Endothelial cell of umbilical vein (primary cell): ENCODE data around the gene KCNQ2. TPM values are rescaled to one million over a fixed set of nuclear protein-coding genes. Genes with fewer than 3 reads are reported as not detected.

Experiments
- BruUV-seq: library from RNA; stranded (reverse); fragments of 400-500 nt; replicated peaks from 2 replicates; lab custom pipeline; 2021; lab: Mats Ljungman, UMichigan
- CTCF ChIA-PET: fragments of 300-600, 350-600 bp; sonication (Branson Sonifier 250); formaldehyde crosslinking; loops from one replicate; lab custom pipeline; 2021; ENCODE audit warnings: antibody characterized with exemption, inconsistent platforms; lab: Charles Lee
- POLR2A ChIA-PET: fragments of 300-600, 350-600 bp; sonication (Branson Sonifier 250); formaldehyde crosslinking; loops from one replicate; lab custom pipeline; 2021; ENCODE audit warnings: antibody characterized with exemption, inconsistent platforms; lab: Charles Lee
- DNase-seq: peaks from one replicate; pipeline ENCODE4 v3.0.0-alpha.2; 2011; ENCODE audit warnings: low read depth, low spot score
- FAIRE-seq: peaks from 2 replicates; lab custom pipeline; 2011; peaks lifted over from hg19 to GRCh38; lab: Jason Lieb, UNC
- H2AFZ ChIP-seq: 2 replicates; pipeline ENCODE4 v1.6.0; 2012; ENCODE audit warnings: low read depth, low read length, control low read depth, inconsistent platforms
- H3K27ac ChIP-seq: 2 replicates; pipeline ENCODE4 v1.5.1; 2011; ENCODE audit warnings: low read depth, mild to moderate bottlenecking, control low read depth, low read length, moderate library complexity; ENCODE audit not compliant: insufficient read depth
- H3K27me3 ChIP-seq, 2 experiments: 2 replicates each; pipeline versions ENCODE4 v1.6.0 to v1.6.1; 2011; ENCODE audit warnings: low read length in 2 of 2, mixed read lengths in 1 of 2; ENCODE audit not compliant: control insufficient read depth in 2 of 2, insufficient read depth in 2 of 2
- H3K36me3 ChIP-seq, 2 experiments: 2 replicates in 1 of 2; 3 replicates in 1 of 2; pipeline ENCODE4 v1.5.1; 2011; ENCODE audit warnings: low read length in 2 of 2, mild to moderate bottlenecking in 1 of 2, moderate library complexity in 1 of 2; ENCODE audit not compliant: control insufficient read depth in 2 of 2, insufficient read depth in 2 of 2; ENCODE audit errors: extremely low read depth in 1 of 2
- H3K4me1 ChIP-seq: 3 replicates; pipeline ENCODE4 v1.5.1; 2011; ENCODE audit warnings: mild to moderate bottlenecking, low read length; ENCODE audit not compliant: control insufficient read depth, insufficient read depth; ENCODE audit errors: extremely low read depth
- H3K4me2 ChIP-seq: 2 replicates; pipeline ENCODE4 v1.6.1; 2011; ENCODE audit warnings: low read length, control low read depth, mixed read lengths; ENCODE audit not compliant: insufficient read depth
- H3K4me3 ChIP-seq, 3 experiments: fragments of 200-600 bp in 1 of 3; sonication (generic), shearing (Covaris generic) in 1 of 3; replicated peaks in 1 of 3; 2 replicates each; pipeline ENCODE4 v1.5.1; 2011 to 2016; ENCODE audit warnings: control low read depth in 3 of 3, low read length in 3 of 3, mild to moderate bottlenecking in 2 of 3, inconsistent platforms in 1 of 3, low read depth in 1 of 3, moderate library complexity in 1 of 3; ENCODE audit not compliant: insufficient read depth in 1 of 3
- H3K79me2 ChIP-seq: 2 replicates; pipeline ENCODE4 v1.6.0; 2012; ENCODE audit warnings: low read length, inconsistent platforms; ENCODE audit not compliant: control insufficient read depth, insufficient read depth
- H3K9ac ChIP-seq: replicated peaks from 2 replicates; pipeline ENCODE3; 2011; ENCODE audit warnings: low read length, control low read depth; ENCODE audit not compliant: insufficient read depth; ENCODE audit errors: extremely low read depth
- H3K9me1 ChIP-seq: replicated peaks from 3 replicates; pipeline ENCODE4 v1.6.0; 2011; ENCODE audit warnings: mild to moderate bottlenecking, low read length; ENCODE audit not compliant: control insufficient read depth, insufficient read depth; ENCODE audit errors: extremely low read depth
- H3K9me3 ChIP-seq: replicated peaks from 2 replicates; pipeline ENCODE4 v1.5.1; 2012; ENCODE audit warnings: low read length, inconsistent platforms; ENCODE audit not compliant: control insufficient read depth, insufficient read depth
- H4K20me1 ChIP-seq: replicated peaks from 2 replicates; pipeline ENCODE3; 2011; ENCODE audit warnings: mild to moderate bottlenecking, low read length; ENCODE audit not compliant: control insufficient read depth, insufficient read depth; ENCODE audit errors: extremely low read depth
- EZH2 ChIP-seq: IDR thresholded peaks from 2 replicates; pipeline ENCODE4 v1.6.1; 2012; ENCODE audit warnings: borderline replicate concordance, low read depth, mild to moderate bottlenecking, moderate library complexity, low read length, inconsistent platforms; ENCODE audit not compliant: severe bottlenecking
- FOS ChIP-seq: IDR thresholded peaks from 2 replicates; pipeline ENCODE4 v1.6.1; 2011; ENCODE audit warnings: mild to moderate bottlenecking, low read length, moderate library complexity, borderline replicate concordance; ENCODE audit not compliant: insufficient read depth
- GATA2 ChIP-seq: IDR thresholded peaks from 2 replicates; pipeline ENCODE4 v1.7.0; 2011; ENCODE audit warnings: low read depth, mild to moderate bottlenecking, moderate library complexity, mixed read lengths, low read length; ENCODE audit not compliant: insufficient read length, insufficient read depth
- JUN ChIP-seq: IDR thresholded peaks from 2 replicates; pipeline ENCODE4 v1.6.1; 2011; ENCODE audit warnings: borderline replicate concordance, low read depth; ENCODE audit not compliant: insufficient read length, insufficient read depth
- MYC ChIP-seq: IDR thresholded peaks from one replicate; pipeline ENCODE4 v1.6.1; 2011; ENCODE audit warnings: mild to moderate bottlenecking, low read depth, low read length
- POLR2A ChIP-seq: IDR thresholded peaks from 2 replicates; pipeline ENCODE4 v1.6.1; 2012; ENCODE audit warnings: low read depth, mild to moderate bottlenecking, control low read depth, low read length
- POLR2AphosphoS5 ChIP-seq: IDR thresholded peaks from 2 replicates; pipeline ENCODE4 v1.6.1; 2012; ENCODE audit warnings: low read depth, mild to moderate bottlenecking, control low read depth, low read length, moderate library complexity; ENCODE audit not compliant: insufficient read depth
- dilution Hi-C: fragments of 300-500 bp; cut with MboI; formaldehyde crosslinking; loops from one replicate; pipeline ENCODE4 v1.15.0; 2019; ENCODE audit warnings: low sequenced_read_pairs; ENCODE audit not compliant: extremely low pct_ligation_motif_present
- intact Hi-C: fragments of 100-400 bp; cut with micrococcal nuclease; formaldehyde crosslinking; loops from one replicate; pipeline ENCODE4 v1.10.0; 2022
- polyA plus RNA-seq, 4 experiments: library from polyadenylated mRNA; depleted of rRNA in 3 of 4; stranded (reverse) in 3 of 4; unstranded in 1 of 4; fragments of >200 nt; gene quantifications; 2 replicates each; pipeline versions ENCODE4 v1.2.1 to v1.2.3, GENCODE V29; 2011 to 2012; ENCODE audit warnings: missing spikeins in 1 of 4
- total RNA-seq: library from RNA; stranded (reverse); gene quantifications from 2 replicates; pipeline ENCODE4 v1.2.3, GENCODE V29; 2021
- TF ChIP-seq, protein P1 (sequence below): IDR thresholded peaks from 2 replicates; pipeline ENCODE4 v1.6.1; 2011; ENCODE audit not compliant: insufficient read depth, insufficient read length
- TF ChIP-seq, protein P2 (sequence below), 2 donors: IDR thresholded peaks; 1 replicate in 1 of 2; 2 replicates in 1 of 2; pipeline ENCODE4 v1.5.1; 2011; ENCODE audit warnings: low read length in 2 of 2, mild to moderate bottlenecking in 2 of 2, moderate library complexity in 2 of 2, control low read depth in 1 of 2, inconsistent platforms in 1 of 2, low read depth in 1 of 2; ENCODE audit not compliant: insufficient read depth in 1 of 2; ENCODE audit errors: extremely low read depth in 1 of 2

KCNQ2 gene
- total and polyA plus RNA-seq, 2 donors (not counting 3 experiments of a cell fraction or from before 2014, with no cell fraction given) = not detected

DNA sequence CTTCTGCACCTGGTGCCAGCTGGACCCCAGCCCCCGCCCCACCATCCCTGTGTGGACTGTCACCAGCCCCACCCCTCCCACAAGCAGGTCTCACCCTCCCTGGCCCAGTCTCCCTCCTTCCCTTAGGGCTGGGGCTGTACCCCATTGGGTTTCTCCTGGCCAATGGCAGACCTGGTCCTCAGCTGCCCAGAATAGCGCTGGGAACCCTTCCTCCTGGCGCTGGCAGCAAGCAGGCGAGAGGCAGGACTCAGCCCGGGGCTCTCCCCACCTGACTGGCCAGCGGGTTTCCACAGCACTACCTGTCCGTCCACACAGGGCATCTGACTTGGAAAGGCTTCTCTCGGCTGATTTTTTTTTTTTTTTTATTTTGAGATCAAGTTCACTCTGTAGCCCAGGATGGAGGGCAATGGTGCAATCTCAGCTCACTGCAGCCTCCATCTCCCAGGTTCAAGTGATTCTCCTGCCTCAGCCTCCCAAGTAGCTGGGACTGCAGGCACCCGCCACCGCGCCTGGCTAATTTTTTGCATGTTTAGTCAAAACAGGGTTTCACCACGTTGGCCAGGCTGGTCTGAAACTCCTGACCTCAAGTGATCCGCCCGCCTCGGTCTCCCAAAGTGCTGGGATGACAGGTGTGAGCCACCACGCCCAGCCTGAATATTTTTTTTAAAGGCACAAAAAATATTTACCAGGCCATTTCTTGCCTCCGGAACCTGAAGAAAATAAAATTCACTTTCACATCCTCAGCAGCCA is 89.7 kb downstream of the KCNQ2 start:
- DNase-seq (no peak), FAIRE-seq (no peak)
- no peak overlapping the region for H2AFZ ChIP-seq
- TF ChIP-seq EZH2 (no peak), MYC (no peak), FOS (no peak), POLR2A (no peak), JUN (no peak), GATA2 (no peak), POLR2AphosphoS5 (no peak)
- TF ChIP-seq, protein P1, sequence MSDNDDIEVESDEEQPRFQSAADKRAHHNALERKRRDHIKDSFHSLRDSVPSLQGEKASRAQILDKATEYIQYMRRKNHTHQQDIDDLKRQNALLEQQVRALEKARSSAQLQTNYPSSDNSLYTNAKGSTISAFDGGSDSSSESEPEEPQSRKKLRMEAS = no peak
- TF ChIP-seq, protein P2, sequence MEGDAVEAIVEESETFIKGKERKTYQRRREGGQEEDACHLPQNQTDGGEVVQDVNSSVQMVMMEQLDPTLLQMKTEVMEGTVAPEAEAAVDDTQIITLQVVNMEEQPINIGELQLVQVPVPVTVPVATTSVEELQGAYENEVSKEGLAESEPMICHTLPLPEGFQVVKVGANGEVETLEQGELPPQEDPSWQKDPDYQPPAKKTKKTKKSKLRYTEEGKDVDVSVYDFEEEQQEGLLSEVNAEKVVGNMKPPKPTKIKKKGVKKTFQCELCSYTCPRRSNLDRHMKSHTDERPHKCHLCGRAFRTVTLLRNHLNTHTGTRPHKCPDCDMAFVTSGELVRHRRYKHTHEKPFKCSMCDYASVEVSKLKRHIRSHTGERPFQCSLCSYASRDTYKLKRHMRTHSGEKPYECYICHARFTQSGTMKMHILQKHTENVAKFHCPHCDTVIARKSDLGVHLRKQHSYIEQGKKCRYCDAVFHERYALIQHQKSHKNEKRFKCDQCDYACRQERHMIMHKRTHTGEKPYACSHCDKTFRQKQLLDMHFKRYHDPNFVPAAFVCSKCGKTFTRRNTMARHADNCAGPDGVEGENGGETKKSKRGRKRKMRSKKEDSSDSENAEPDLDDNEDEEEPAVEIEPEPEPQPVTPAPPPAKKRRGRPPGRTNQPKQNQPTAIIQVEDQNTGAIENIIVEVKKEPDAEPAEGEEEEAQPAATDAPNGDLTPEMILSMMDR (IDR thresholded peaks at IDR 0.05; ENCODE audit: extremely low read depth in 1 of 2, insufficient read depth in 1 of 2, low read depth in 1 of 2, low read length in 2 of 2) = no peak
- H3K9me1 ChIP-seq = no peaks in the 10 kb centered on the region
- no peaks in the 10 kb centered on the region for H3K79me2 ChIP-seq
- H3K36me3 ChIP-seq = no peaks in the 10 kb centered on the region
- H3K27me3 ChIP-seq = peaks cover 0 to under 1% of the 10 kb centered on the region in 2 experiments
- H3K4me1 ChIP-seq = no peaks in the 10 kb centered on the region
- H3K9ac ChIP-seq = no peak overlapping the region
- no peak overlapping the region for H3K4me3 ChIP-seq
- H3K9me3 ChIP-seq = peaks cover 4% of the 10 kb centered on the region
- no TSS peak for BruUV-seq
- no peak overlapping the region for H3K27ac ChIP-seq
- no peaks in the 10 kb centered on the region for H4K20me1 ChIP-seq
- H3K4me2 ChIP-seq = no peak overlapping the region
- dilution Hi-C loops (no loop called here), intact Hi-C loops (no loop called here)
- ChIA-PET CTCF (interaction anchor here (0.8 to 6.0 kb wide), 16 partner anchors 9 to 327 kb away, joined by 3 to 267 read pairs (median 6); no protein-coding TSS in a partner anchor), POLR2A (no interaction called here)
